Bronchial epithelial cell (primary cell): ENCODE results near the gene RBBP8NL. TPM values are rescaled to one million over a fixed set of nuclear protein-coding genes. Genes with fewer than 3 reads are reported as not detected.

ENCODE experiments used
- DNase-seq: peaks from one replicate; pipeline ENCODE4 v3.0.0-alpha.2; 2010; ENCODE audit warnings: low read depth
- FAIRE-seq: peaks from 2 replicates; lab custom pipeline; 2011; peaks lifted over from hg19 to GRCh38; lab: Jason Lieb, UNC
- H3K27me3 ChIP-seq: 2 replicates; pipeline ENCODE4 v1.5.1; 2011; ENCODE audit warnings: low read length; ENCODE audit not compliant: control insufficient read depth, insufficient read depth
- H3K36me3 ChIP-seq: 2 replicates; pipeline ENCODE4 v1.5.1; 2011; ENCODE audit warnings: low read length; ENCODE audit not compliant: control insufficient read depth, insufficient read depth
- H3K4me3 ChIP-seq: 2 replicates; pipeline ENCODE4 v1.5.1; 2011; ENCODE audit warnings: mild to moderate bottlenecking, low read depth, low read length, control low read depth
- total RNA-seq: library from RNA; depleted of rRNA; stranded (reverse); fragments of >200 nt; gene quantifications from 2 replicates; pipeline ENCODE4 v1.2.1, GENCODE V29; 2014
- TF ChIP-seq, protein P1 (sequence below): IDR thresholded peaks from 2 replicates; pipeline ENCODE4 v1.5.1; 2011; ENCODE audit warnings: mild to moderate bottlenecking, moderate library complexity, low read length, control low read depth, inconsistent platforms; ENCODE audit not compliant: insufficient read depth, severe bottlenecking

RBBP8NL gene
- total RNA-seq, 1 donor from 2014 or later, result under 0.01 TPM

DNA sequence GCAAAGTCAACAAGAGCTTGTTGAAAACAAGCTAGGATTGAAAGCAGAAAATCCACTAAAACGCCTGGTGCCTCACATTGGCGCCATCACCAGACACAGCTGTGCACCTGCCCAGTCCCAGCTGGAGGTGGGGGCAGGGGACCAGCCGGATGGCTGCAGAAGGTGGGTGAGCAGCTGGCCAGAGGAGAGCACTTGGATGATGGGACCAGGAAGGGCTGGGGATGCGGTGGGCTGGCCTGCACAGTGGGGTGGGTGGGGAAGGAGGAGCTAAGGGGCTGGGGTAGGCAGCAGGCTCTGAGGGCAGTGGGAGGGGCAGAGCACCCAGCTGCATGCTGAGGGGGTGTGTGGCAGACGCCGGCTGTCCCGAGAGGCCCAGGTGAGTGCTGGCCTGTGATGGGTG is 27.3 kb downstream of the RBBP8NL start:
- Histone ChIP-seq H3K36me3 (no peaks in the 10 kb centered on the region), H3K27me3 (no peaks in the 10 kb centered on the region), H3K4me3 (no peak overlapping the region)
- FAIRE-seq (no peak), DNase-seq (no peak)
- TF ChIP-seq, protein P1, sequence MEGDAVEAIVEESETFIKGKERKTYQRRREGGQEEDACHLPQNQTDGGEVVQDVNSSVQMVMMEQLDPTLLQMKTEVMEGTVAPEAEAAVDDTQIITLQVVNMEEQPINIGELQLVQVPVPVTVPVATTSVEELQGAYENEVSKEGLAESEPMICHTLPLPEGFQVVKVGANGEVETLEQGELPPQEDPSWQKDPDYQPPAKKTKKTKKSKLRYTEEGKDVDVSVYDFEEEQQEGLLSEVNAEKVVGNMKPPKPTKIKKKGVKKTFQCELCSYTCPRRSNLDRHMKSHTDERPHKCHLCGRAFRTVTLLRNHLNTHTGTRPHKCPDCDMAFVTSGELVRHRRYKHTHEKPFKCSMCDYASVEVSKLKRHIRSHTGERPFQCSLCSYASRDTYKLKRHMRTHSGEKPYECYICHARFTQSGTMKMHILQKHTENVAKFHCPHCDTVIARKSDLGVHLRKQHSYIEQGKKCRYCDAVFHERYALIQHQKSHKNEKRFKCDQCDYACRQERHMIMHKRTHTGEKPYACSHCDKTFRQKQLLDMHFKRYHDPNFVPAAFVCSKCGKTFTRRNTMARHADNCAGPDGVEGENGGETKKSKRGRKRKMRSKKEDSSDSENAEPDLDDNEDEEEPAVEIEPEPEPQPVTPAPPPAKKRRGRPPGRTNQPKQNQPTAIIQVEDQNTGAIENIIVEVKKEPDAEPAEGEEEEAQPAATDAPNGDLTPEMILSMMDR, result no peak

DNA sequence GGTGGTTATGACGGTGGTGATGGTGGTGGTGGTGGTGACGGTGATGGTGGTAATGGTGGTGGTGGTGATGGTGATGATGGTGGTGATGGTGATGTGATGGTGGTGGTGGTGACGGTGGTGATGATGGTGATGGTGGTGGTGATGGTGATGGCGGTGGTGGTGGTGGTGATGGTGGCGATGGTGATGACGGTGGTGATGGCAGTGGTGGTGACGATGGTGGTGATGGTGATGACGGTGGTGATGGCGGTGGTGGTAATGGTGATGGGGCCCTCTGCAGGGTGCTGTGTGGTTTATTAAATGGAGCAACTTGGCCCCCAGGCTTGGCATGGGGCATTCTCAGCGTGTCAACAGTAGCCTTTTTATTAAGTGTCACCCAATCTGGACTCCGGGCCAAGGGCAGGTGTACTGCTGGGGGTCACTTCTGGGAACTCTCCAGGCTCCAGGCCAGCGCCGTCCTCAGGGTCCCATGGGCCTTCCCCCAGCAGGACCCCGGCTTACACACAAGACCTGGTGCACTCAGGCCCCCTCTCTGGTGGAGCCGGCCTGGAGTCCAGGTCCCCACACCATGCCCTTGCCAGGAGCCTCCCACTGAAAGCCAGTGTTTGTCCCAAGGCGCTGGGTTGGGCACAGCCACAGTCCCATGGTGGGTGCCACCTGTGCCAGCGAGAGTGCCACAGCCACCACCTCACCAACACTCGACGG is 29.1 kb downstream of the RBBP8NL start:
- Histone ChIP-seq H3K4me3 (no peak overlapping the region), H3K27me3 (no peaks in the 10 kb centered on the region), H3K36me3 (no peaks in the 10 kb centered on the region)
- TF ChIP-seq, protein P1, result no peak
- FAIRE-seq (no peak), DNase-seq (no peak)

DNA sequence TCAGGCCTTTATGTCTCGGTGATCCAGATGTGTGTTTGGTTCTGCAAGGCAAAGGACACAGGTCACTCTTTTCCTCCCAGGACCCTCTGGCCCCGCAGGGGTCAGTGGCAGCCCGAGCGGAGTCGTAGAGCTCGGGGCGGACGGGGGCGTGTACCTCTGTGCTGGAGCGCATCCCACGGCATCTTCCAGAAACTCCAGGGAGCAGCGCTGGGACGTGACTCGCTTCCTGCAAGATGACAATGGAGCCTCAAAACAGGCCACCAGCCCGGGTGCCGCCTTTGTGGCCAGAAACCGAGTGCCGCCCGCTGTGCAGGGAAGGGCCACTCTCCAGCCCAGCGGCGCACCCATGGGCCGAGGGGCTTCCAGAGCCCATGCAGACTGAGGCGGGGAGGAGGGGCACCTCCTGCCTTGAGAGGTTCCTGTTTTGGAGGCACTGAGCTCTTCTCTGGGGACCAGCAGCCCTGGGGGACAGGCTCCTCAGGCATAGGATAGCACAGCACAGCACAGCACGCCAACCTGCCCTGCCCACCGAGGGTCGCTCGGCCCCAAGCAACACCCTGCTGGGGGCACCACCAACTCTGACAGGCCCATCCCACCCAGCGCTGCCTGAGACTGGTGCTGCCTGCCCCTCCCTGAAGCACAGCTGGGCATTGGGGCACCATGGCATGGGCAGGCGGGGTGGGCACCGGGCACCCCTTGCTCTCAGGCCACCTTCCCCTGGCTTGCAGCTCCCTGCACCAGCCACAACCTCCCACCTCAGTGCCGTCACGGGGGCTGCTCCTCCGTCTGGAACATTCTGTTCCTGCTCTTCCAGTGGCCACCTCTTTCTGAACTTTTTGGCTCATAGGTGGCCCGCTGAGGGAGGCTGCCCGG is 30.7 kb downstream of the RBBP8NL start:
- no peak overlapping the region for H3K4me3 ChIP-seq
- TF ChIP-seq, protein P1, result no peak
- DNase-seq (no peak), FAIRE-seq (no peak)
- no peaks in the 10 kb centered on the region for H3K27me3 ChIP-seq
- no peaks in the 10 kb centered on the region for H3K36me3 ChIP-seq

DNA sequence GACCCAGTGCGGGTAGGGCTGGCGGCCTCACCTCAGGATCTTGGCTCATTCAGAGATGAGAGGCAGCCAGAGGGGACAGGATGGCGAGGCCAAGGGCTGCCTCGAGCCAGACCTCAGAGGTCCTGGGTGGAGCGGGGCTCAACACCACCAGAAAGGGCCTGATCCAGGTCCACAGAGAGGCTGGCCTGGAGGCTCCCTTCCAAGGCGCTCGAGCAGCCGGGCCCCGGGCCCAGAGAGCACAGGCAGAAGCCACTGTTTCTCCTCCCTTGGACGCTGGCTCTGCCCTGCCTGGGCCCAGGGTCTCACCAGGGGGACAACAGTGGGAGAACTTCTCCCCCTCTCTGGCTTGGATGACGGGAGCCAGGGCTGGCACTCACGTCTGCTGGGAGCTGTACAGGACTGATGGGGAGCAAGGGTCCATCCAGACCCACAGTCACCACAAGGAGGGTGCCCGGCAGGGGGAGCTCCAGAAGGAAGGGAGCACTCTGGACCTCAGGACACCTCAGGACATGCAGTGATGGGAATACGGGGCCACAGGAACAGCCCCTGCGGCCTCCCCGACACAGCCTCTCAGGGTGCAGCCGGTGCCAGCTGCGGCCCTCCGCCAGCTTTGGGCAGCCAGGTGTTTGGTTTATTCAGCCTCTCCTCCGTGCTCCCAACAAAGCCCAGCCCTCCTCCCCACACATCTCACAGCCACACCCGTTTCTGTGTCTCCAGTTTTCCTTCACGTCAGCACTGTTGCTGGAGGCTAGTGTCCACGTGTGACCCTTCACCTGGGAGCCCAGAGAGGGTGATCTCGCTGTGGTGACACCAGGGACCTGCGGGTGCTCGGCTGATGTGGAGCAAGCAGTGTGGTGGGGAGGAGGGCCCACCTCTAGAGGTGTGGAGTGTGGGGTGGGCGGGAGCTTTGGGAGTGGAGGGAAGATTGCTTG is 31.8 kb downstream of the RBBP8NL start:
- peaks cover 2% of the 10 kb centered on the region for H3K36me3 ChIP-seq
- DNase-seq (no peak), FAIRE-seq (no peak)
- no peaks in the 10 kb centered on the region for H3K27me3 ChIP-seq
- TF ChIP-seq, protein P1, result no peak
- H3K4me3 ChIP-seq, result no peak overlapping the region
